ENCODE data around the gene LACTB.

Gene LACTB

GRCh38 chr15:63178034-63178433 lies 56.4 kb downstream of the LACTB start:
- no peak for DNase-seq (ENCODE audit: low read depth)

GRCh38 chr15:63180746-63181145 lies 59.1 kb downstream of the LACTB start:
- no peak for DNase-seq (ENCODE audit: low read depth)

GRCh38 chr15:63181648-63182047 lies 60.0 kb downstream of the LACTB start:
- no peak for DNase-seq (ENCODE audit: low read depth)

- DNase-seq (ENCODE audit: low read depth), result no peak
Measured at GRCh38 chr15:63185206-63185605, 63.5 kb downstream of the LACTB start.

- no peak for DNase-seq (ENCODE audit: low read depth)
Measured at GRCh38 chr15:63186065-63186464, 64.4 kb downstream of the LACTB start.

- no peak for DNase-seq (ENCODE audit: low read depth)
Measured at GRCh38 chr15:63187589-63188226, 66.0 kb downstream of the LACTB start.

- DNase-seq (ENCODE audit: low read depth), result no peak
Measured at GRCh38 chr15:63188247-63188925, 66.7 kb downstream of the LACTB start.

GRCh38 chr15:63188926-63189871 lies 67.5 kb downstream of the LACTB start, which contains the start of gene RAB8B:
Gene RAB8B, plus strand, starts transcription at chr15:63189606. Its CDS starts 19 bp downstream, at chr15:63189625.
- peak; percentile 98 for DNase-seq (ENCODE audit: low read depth)

- no peak for DNase-seq (ENCODE audit: low read depth)
Measured at GRCh38 chr15:63189941-63190768, 68.5 kb downstream of the LACTB start.

- DNase-seq (ENCODE audit: low read depth), result no peak
Measured at GRCh38 chr15:63190769-63191649, 69.3 kb downstream of the LACTB start.

All from stimulated activated CD4-positive, alpha-beta T cell treated with anti-CD3 and anti-CD28 coated beads, Interleukin-2, amount 100 ng/mL, for 4 hours (primary cell).